GM15510 (cell line): ENCODE measurements around the gene SPRY2.

Experiments used
- POLR2A ChIP-seq: IDR thresholded peaks from 3 replicates; pipeline ENCODE4 v1.6.1; 2011; ENCODE audit warnings: borderline replicate concordance; ENCODE audit not compliant: insufficient read length; ENCODE audit errors: extremely low read depth

Gene SPRY2

DNA sequence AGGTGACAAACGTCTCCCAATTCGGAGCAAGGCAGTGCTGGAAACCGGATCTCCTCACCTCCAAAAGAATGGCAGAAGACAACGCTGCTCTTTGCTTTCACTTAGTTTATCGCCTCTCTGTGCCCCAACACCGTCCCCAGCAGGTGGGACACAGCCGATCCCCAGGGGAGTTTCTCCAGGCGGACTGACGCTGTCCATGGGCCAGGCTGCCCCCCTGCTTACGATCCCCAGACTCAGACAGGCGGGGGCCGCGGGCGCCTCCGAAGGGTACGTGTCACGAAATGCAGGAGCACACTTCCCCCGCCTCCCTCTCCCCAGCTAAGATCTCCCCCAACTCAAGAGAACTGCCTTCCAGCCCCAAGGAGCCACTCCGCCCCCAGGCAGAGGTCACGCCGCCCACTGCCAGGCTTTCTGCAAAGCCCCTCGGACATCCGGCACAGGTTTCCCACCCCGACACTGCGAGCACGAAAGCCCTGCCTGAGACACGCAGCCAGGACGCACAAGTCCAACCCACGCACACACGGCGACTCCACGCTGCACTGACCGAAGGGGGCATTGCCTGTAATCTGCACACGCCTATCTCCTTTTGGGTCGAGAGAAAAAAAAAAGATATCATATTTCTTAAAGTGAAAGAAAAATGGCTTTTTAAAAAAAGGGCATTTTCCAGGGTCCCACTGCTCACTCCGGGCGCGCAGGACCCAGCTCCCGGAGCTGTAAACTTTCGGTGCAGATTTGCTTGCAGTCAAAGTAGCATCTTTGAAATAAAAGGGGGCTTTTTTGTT is 2.0 kb downstream of the SPRY2 start:
- TF ChIP-seq POLR2A: no peak

DNA sequence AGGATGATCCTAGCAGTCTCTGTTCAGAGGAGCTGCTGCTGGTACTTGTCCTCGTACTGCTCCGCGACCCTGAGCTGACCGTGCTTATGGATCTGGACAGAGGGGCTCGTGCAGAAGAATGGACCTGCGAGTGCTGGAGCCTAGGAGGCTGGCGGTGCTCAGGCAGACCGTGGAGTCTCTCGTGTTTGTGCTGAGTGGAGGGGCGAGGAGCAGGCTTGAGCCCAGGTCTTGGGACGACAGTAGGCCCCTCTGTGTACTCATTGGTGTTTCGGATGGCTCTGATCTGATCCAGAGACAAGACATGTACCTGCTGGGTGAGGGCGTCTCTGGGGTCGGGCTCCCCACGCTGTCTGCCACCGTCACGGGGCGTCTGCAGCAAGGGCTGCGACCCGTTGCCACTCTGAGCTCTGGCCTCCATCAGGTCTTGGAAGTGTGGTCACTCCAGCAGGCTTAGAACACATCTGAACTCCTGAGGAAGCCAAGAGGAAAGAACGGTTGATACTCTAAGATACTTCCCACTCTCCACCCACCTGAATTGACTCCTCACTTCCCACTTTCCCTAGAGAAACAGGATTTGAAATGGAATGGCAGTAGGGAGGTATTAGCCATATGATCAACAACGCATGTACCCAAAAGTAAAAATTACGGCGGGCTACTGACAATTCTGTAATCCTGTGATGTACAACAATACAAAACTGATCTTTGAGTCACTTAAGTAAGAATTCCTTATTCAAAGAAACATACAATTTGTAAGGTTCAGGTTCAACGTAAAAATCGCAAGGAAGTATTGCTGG is 3.4 kb downstream of the SPRY2 start:
- TF ChIP-seq POLR2A: no peak

DNA sequence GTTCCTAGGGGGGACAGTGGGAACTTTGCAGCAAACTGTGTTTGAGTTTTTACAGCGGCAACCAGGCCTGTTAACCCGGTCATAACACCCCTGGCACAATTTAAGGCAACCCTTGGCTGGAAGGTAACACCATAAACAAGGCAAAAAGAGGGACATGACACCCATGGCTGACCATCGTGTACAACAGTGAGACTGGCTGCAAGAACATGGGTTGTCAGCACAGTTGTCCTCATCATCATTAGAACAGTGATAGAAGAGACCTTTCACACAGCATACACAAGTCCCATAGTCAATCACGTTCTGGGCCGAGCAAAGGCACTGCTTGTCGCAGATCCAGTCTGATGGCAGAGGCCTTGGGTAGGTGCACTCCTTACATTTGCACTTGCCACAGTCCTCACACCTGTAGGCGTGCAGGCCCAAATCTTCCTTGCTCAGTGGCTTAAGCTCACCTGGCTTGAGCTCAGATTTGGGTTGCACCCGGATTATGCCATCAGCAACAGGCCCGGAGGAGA is 4.1 kb downstream of the SPRY2 start:
- TF ChIP-seq POLR2A: no peak

DNA sequence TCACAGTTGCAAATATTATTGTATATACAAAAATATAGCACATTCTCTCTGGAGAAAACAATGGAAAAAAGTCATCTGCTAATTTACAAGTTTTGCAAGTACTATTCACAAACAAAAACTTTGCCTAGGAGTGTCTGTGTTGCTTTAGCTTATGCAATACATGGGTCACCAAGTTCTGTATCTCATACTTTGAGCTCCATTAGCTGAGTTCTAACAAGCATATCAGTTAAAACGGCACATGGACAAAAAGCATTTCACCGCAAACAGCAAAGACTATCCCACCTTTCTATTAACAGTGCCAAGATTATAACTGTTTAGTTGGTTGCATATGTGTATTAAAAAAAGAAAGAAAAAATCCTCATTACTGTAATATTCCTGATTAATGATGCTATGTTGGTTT is 4.6 kb downstream of the SPRY2 start:
- no peak for TF ChIP-seq POLR2A

DNA sequence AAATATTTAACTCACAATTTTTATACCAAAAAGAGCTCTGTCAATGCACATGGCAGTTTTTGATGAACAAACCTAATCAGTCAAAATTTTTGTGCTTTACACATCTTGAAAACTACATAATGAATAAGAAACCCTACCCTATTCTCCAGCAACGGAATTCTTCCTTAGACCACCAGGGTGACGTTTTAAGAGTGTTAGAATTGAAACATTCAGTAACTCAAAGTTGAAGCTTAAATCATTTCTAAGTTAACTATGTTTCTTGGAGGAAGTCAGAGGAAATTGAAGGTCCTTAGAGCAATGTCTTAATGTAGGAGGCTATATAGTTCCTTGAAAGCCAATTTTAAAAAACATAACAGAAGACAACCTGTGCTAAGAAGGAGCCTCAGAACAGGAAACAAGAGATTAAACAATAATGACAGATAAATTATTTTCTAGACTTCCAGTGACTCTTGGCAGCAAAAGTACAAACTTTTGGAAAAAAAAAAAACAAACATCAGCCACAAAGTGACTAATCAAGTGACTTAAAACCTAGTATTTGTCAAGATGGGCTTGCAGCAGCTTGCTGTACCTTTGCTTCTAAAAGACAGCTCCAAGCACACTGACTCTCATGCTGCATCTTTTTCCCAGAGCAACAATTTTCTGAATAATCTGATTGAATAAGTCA is 6.2 kb downstream of the SPRY2 start:
- TF ChIP-seq POLR2A: no peak

DNA sequence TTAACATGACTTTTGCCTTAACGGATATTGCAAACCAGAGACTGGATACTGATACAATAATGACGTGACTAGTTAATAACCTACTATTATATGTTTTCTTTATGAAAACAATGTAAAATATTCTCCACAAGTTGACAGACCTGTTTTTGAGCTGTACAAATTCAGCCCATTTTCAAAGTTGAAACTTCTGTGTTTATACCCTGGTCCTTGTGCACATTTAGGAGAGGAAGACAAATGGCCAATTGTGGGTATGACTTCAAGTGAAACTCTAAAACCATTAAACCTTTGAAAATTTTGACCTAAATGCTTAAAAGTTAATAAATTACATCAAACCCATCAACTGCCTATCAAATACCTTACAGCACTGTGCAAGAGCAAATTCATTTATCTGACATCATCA is 8.9 kb downstream of the SPRY2 start:
- TF ChIP-seq POLR2A: no peak

DNA sequence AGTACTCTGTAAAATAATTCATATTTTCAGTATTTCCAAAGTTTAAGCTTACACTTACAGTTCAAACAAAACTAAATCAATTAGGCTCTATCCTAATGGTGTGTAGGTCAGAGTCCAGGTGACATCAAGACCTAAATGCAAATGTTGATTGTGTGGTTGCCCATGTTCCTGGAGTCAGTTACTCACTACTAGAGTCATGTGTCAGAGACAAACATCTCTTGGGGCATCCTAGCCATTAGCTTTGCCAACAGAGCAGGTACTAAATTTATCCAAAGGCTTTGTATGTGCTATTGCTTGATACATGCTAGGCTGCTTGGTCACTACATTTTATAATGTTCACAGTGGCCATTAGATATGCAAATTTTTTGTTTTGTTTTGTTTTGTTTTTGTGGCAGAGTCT is 11.7 kb downstream of the SPRY2 start:
- TF ChIP-seq POLR2A: no peak

DNA sequence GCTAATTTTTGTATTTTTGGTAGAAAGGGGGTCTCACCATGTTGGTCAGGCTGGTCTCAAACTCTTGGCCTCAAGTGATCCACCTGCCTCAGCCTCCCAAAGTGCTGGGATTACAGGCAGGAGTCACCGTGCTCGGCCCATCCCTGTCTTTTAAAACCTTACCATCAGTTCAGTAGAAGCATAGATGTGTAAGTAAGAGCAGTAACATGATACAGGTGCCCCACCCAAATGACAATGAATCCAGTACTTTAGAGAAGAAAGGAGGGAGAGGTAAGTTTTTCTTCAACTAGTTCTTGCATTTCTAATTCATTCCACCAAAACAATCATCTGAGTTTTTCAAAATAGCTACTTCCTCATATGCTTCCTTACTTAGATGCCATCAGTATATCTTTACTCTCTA is 21.9 kb downstream of the SPRY2 start:
- TF ChIP-seq POLR2A: no peak

DNA sequence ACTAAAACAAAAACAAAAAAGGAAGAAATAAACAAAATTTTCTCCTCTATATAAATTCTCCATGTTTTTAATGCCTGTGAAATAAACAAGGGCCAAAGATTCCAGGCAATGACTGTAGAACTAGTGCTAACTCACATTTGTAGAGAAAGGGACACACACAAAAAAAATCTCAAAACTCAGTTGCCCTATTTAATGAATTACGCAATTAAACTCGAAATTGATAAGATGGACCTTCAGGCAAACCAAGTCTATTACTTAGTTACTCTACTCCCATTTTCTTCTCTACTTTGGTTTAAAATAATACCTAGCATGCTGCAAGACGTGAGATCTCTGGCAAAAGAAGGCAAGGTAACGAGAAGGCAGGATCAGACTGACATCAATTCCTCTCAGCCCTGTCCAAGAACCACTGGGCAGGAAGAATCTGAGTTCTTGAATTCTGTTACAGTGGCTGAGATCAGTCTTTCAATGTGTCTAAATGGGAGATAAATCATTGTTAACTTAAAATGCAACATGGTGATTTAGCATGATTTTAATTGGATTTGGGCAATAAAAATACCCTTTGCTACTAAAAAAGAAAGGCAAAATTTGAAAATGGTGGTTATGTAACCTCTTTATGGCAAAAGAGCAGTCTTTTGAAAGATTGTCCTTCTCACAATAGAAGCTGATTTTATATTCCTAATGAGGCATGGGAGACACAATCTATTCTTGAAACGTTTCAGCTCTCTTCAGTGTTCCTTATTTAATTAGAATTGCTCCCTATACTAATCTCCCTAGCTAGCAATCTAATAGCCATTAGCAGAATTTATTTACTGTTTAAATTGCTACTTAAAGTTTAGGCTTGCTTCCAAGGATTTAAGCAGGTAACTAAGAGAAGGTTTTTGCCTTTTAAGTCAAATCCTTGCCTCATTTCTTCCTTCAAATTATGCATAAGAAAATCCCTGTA is 25.9 kb downstream of the SPRY2 start:
- TF ChIP-seq POLR2A: no peak

DNA sequence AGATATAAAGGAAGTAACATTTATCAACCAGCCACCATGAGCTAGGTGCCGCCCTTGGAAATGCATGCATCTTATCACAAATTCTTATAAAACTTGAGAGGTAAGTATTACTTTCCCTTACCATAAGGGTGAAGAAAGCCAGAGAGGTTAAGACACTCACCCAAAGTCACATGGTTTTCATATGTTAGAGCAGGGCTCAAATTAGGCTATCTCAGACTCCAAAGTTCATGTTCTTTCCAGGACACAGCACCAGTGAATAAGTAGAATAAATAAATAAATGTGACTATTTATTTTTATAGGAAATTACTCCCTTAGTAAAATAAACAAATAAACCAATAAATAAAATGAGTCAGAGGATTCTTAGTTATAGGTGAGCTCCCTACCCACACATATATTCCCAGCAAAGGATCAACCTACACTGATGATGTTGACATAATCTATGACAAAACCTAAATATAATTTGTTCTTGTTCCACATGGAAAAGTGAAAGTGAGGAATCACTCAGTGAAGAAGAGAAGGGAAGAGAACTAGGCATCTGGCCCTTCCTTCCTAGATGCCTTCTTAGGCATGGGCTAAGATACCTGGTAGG is 27.2 kb downstream of the SPRY2 start:
- TF ChIP-seq POLR2A: no peak

DNA sequence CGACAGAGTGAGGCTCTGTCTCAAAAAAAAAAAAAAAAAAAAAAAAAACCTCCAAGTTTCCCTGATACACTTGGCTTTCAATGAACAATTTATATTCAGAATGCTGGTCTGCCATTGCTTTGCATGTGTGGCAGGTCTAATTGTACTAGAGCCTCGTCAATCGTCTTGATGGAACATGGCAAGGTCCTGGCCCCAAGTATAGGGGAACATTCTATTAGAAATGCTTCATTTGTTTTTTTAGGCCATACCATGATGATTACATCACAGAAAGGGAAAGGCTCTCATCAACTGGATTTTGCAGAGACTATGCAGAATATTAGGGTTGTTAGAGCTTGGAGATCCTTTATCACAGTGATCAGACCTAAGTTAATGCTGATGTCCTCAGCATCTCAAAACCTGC is 28.0 kb downstream of the SPRY2 start:
- TF ChIP-seq POLR2A: no peak

DNA sequence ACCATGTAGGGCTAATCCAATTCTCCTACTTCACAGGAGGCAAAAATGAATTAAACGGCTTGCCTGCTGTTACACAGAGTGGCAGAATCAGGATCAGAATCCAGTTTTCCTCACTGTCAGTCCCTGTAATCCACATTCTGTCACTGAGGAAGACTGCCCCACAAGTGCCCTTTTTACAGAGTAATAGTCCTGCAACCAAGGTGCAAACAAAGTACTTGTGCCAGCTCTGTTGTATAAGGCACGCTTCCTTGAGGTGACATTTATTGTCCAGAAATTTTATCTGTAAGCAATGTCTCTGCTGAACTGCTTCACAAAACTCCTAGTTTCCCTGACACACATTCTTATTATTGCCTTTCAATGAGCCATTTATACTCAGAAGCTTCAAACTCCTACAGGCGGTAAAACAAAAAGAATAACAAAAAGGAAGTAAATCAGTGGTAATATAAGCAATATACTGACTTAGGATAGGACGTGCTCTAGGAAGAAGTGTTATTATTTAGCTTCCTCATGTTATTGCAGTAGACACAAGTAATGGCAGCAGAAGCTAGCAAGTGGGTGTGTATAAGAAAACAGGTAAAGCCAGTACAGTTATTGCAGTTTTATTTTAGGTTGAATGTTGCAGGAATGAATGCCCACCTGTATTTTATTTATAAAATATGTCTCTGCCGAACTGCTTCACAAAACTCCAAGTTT is 28.8 kb downstream of the SPRY2 start:
- TF ChIP-seq POLR2A: no peak

DNA sequence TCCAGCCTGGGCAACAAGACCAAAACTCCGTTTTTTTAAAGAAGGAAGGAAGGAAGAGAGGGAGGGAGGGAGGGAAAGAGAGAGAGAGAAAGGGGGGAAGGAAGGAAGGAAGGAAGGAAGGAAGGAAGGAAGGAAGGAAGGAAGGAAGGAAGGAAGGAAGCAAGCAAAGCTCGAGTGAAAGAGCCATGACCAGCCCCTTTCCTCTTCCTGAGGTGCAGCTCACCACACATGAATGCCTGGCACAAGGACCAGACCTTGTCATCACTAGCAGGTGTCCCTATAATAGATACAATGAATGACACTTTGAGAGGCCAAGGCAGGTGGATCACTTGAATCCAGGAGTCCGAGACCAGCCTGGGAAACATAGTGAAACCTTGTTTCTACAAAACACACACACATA is 31.0 kb downstream of the SPRY2 start:
- no peak for TF ChIP-seq POLR2A
